Head of caudate nucleus (tissue), 42 donors: Measurements from ENCODE around the gene SNTA1.
"Not testable (repeated sequence)": the region's sequence is repeated elsewhere in the genome, so short reads cannot be mapped to it uniquely, and the experiment has no call there.

Source experiments
- DNase-seq, 42 donors: peaks; one replicate each; pipeline versions ENCODE4 v3.0.0 to v3.0.0-alpha.2; 2020 to 2021; ENCODE audit warnings: mixed read lengths in 7 of 42
- intact Hi-C: fragments of 100-400 bp; cut with DNase I; formaldehyde crosslinking; loops from one replicate; pipeline ENCODE4 v1.15.0; 2022

Gene SNTA1

DNA sequence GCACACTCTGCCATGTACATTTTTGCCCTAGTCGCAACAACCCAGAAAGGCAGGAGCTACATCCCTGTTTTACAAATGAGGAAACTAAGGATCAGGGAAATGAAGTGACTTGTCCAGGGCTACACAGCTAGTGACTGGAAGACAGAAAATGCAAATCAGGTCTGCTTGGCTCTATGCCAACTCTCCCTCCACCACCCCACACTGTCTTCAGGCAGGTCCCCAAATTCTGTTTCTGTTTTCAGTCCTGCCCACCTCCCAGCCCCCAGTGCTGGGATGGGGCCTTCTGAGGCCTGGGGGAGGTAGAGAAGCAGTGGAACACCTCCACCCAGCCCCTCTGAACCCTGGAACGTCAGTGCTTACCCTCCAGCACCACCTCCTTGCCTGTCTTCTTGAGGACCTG lies 5.1 kb downstream of the SNTA1 start:
- intact Hi-C loops, result no loop called here
- DNase-seq, result no peak

DNA sequence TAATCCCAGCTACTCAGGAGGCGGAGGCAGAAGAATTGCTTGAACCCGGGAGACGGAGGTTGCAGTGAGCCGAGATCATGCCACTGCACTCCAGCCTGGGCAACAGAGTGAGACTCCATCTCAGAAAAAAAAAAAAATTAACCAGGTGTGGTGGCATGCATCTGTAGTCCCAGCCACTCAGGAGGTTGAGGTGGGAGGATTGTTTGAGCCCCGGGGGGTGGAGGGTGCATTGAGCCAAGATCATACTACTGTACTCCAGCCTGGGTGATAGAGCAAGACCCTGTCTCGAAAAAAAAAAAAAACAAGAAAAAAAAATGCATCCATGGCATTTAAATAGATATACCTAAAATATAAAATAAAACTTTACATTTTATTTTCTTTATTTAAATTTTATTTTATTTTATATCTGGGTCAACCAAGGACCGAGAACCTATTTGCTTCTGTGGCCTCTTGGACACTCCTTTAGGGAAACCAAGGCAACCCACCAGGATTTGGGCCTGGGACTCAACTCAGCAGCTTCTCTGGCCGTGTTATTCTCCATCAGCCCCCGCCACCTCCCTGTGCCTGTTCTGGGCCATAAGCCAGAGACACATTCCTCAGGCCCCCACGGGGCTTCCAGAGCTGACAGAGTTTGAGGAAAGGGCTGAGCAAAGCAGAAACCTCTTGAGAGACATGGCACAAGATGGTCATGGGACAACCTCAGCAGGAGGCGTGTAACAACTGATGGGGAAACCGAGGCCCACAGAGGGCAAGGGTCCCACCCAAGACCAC lies 6.2 kb downstream of the SNTA1 start:
- intact Hi-C loops, result no loop called here
- DNase-seq, result peak in 39 of 42 donors; percentile 20 to 79 (median 45)

DNA sequence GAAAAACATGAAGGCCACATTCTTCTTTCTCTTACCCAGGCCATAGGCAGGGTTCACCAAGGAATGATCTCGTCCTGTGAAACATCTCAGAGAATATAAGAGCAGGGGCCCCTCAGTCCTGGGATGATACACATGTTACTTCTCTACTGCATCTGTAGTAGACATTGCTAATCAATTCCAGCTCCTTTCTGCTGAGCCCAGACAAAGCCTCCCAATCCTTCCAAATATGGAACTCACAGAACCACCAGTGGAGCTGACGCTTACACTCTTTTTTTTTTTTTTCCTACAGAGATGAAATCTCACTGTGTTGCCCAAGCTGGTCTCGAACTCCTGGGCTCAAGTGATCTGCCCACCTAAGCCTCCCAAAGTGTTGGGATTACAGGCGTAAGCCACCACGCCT lies 9.1 kb downstream of the SNTA1 start:
- no peak for DNase-seq
- intact Hi-C loops, result no loop called here

DNA sequence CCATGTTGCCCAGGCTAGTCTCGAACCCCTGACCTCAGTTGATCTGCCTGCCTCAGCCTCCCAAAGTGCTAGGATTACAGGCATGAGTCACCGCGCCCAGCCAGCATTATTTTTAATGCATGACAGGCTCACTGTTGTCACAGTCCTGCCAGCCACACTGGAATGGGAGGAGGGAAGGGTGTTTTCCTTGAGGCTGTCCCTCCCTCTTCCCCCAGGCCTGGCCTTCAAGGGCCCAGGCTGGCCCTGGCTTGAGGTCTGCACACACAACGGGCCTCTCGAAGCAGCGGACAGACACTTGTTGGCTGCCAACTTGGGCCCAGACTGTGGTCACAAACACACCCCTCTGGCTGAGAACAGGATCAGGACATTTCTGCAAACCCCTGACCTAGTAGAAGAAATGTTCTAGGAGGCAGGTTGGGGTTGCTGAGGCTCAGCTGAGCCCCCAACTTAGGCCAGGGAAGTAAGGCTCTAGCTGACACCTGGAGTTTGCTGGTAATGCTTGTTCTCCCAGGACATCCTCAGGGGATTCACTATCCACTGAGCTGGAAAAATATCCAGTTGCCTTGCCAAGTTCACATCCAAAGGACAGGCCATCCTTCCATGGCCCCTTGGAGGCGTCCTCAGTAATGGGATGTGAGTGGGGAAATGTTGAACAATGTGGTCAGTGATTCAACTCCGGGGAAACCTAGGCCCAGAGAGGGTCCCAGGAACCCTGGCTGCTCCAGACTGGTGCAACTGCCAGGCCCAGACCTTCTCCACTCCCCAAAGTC lies 9.9 kb downstream of the SNTA1 start:
- intact Hi-C loops, result no loop called here
- peak in 35 of 42 donors; percentile 15 to 76 (median 43) for DNase-seq

- DNase-seq, result peak in 24 of 42 donors; percentile 7 to 76 (median 41)
- intact Hi-C loops, result no loop called here
Measured at GRCh38 chr20:33431797-33432381, 11.7 kb downstream of the SNTA1 start.

DNA sequence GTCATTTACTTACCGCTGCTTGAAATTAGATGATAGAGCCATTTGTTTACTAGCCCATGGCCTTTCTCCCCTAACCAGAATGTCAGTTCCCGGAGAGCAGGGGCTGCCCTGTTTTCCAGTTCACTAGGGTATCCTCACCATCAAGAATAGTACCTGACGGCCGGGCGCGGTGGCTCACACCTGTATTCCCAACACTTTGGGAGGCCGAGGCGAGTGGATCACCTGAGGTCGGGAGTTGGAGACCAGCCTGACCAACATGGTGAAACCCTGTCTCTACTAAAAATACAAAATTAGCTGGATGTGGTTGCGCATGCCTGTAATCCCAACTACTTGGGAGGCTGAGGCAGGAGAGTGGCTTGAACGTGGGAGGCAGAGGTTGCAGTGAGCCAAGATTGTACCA lies 19.7 kb downstream of the SNTA1 start:
- DNase-seq, intact Hi-C loops: not testable (repeated sequence)

DNA sequence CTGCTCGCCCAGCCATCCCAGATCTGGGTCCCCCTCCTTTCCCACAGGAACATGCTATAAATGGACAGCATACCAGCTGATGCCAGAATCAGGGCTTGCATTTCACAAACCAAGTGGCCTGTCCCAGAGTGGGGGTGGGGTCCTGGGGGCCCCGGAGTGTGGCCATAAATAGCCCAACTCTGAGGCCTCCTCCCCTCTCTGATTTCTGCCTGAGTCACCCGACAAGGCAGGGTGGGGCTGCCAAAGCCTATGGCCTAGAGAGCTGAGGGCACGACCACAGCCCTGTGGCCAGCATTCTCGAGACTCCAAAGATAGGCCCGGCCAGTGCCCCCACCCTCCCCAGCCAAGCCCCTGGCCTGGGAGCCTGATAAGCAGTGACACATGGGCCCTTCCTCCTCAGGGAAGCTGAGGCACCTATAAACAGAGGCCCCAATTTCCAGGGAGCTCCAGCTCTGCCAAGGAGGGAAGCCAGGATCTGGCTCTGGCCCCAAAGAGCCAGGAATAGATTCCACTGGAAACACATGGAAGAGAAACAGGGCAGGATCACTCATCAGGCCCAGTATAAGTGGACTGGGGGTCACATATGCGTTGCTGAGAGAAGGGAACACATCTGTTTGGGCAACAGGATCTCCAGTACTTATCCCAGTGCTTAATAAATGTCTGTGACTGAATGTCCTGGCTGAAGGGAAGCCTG lies 20.3 kb downstream of the SNTA1 start:
- no peak for DNase-seq
- intact Hi-C loops, result no loop called here

DNA sequence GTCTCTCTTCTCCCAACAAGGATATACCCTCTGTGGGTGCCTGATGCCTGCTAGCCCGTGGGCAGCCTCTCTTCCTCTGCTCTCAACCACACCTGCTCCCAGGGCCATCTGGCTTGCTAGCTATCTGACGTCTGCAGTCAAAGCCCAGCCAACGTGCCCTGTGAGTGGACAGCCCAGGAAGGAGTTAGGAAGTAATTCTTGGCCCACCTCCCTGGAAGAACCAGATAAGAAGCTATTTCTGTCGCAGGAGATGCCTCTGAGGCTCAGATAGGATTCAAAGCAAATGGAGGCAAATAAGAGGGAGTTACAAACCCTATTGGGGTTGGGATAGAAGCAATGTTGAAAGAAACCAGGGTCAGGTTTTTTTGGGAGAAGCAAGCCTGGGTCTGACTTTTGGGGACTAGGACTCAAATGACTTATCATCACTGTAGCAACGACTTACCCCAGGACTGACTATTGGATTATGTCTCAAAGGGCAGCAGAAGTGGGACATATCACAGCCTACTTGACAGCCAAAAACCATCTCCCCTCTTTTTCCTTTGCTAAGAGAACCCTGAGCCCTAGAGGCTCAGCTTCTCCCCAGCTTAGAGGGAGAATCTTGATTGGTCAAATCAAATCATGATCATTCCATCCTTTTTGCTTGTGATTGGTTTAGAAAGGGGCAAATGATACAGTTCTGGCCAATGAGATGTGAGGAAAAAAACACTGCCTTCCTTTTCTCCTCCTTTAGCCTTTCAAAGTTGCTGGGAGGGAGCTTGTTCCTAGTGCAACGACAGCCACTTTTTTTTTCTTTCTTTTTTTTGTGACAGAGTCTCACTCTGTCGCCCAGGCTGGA lies 24.2 kb downstream of the SNTA1 start:
- DNase-seq, result no peak
- intact Hi-C loops, result no loop called here

DNA sequence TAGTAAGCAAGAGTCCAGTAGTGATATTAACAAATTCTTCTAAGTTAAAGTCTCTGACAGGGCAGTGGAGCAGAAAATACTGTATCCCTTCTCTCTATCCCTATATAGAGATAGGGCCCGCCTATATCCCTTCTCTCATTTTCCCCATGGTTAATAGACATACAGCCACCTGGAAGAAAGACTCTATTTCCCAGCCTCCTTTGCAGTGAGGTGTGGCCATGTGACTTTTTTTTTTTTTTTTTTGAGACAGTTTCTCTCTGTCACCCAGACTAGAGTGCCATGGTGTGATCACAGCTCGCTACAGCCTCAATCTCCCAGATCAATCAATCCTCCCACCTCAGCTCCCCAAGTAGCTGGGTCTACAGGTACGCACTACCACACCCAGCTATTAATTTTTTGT lies 25.5 kb downstream of the SNTA1 start:
- no peak for DNase-seq
- intact Hi-C loops, result no loop called here

DNA sequence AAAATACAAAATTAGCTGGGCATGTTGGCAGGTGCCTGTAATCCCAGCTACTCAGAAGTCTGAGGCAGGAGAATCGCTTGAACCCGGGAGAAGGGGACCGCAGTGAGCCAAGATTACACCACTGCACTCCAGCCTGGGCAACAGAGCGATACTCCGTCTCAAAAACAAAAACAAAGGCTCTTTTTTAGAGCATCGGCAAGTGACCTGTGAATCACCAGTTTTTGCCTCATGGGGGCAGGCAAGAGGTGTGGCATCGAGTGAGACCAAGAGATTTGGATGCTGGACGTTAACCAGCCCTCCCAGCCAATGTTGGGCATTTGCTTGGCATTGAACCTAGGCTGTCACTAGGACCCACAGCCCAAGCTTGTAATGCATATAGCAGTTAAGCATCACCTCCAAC lies 27.6 kb downstream of the SNTA1 start:
- peak in 37 of 42 donors; percentile 18 to 78 (median 54) for DNase-seq
- intact Hi-C loops, result no loop called here

DNA sequence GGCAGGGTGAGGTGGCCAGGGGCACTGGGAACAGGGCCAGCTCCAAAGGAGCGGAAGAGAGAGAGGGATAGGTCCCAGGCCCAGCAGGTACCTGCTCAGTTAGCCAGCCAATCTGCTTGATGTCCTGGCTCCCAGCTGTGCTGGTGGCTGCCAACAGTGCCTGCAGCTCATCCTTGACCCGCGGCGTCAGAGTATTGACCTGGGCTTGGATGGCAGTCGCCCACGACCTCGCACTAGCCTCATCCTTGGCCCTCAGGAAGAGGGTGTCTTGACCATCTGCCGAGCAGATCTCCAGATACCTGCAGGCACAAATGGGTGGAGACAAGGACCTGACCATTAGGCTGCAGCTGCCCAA lies 31.1 kb downstream of the SNTA1 start:
- intact Hi-C loops, result no loop called here
- DNase-seq, result no peak

- intact Hi-C loops, result no loop called here
- DNase-seq, result no peak
Measured at GRCh38 chr20:33411711-33412483, 31.7 kb downstream of the SNTA1 start.

DNA sequence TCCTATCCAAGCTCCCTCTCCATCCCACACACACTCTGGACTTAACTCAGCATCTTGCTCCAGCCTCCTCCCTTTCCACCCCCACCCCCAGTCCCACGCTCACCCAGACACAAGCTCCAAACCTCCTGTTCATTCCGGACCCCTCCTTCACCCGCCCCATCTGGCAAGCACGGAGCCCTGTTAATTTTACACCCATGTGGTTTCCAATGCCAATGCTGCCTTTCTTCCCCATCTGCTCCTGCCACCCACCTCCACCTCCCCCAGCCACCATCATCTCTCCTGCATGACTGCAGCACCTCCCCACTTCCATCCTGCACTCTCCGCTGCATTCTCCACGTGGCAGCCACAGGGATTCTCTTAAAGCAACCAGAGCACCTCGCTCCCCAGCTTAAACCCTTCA lies 32.3 kb downstream of the SNTA1 start:
- intact Hi-C loops, result no loop called here
- peak; percentile 41 to 96 (median 78) for DNase-seq

DNA sequence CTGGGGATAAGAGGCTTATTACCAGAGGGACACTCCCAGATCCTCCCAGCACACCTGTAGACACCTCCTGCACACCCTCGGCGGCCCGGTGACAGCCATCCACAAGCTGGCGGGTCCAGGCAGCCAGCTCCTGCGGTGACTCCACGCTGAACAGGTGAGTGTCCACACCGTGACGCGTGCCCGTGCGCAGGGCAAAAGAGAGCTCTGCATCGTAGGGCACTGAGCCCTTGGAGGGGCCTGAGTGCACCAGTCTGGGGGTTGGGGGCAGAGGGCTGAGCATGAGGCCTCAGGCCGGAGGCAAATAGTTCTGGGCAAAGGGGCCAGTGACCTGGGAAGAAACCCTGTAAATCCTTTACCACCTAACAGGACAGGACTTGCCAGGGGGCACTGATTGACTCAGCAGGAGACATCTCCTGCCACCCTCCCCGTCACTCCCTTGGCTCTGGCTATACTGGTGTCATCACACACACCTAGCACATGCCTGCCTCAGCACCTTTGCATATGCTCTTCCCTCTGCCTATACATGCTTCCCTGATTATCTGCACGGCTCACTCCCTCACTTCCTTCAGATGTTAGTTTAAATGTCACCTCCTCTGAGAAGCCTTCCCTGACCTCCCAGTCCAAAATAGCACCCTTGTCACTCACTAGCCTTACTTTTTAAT lies 33.4 kb downstream of the SNTA1 start:
- DNase-seq, result no peak
- intact Hi-C loops, result no loop called here

- intact Hi-C loops, result no loop called here
- peak in 41 of 42 donors; percentile 25 to 87 (median 63) for DNase-seq
Measured at GRCh38 chr20:33408716-33409654, 34.6 kb downstream of the SNTA1 start.

- no peak for DNase-seq
- intact Hi-C loops, result no loop called here
Measured at GRCh38 chr20:33408313-33408712, 35.2 kb downstream of the SNTA1 start.
